Activated CD8-positive, alpha-beta memory T cell treated with anti-CD3 and anti-CD28 coated beads for 1 hour (primary cell): Measurements from ENCODE around the gene ZBTB34.

Source experiments
- DNase-seq, 2 donors: peaks; one replicate each; pipeline ENCODE4 v3.0.0-alpha.2; 2020; ENCODE audit warnings: low read depth in 1 of 2; ENCODE audit errors: extremely low read depth in 1 of 2

Gene ZBTB34

DNA sequence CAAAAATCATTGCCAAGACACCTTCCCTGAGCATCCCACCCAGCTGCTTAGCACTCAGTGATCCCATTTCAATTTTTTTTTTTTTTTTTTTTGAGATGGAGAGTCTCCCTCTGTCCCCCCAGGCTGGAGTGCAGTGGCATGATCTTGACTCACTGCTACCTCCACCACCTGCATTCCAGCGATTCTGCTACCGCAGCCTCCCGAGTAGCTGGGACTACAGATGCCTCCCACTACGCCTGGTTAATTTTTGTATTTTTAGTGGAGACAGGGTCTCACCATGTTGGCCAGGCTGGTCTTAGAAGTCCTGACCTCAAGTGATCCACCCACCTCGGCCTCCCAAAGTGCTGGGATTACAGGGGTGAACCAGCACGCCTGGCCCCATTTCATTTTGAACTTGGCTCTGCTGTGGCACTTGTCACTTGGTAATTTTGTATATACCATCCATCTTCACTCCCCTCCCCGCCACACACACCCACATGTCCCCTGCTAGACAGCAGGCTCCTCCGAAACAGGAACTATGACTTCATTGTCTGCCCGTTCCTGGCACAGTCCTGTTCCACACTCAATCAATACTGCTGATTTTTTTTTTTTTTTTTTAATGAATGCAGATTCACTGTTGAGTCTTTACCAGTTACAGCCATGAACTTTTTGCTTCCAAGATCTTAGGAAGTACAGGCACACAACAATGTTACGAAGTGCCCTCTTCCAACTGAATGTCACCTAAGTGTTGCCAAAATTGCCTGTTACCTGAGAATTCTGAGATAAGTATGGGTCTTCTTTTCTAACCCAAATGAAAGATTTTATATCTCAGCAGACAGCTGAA is 17.3 kb upstream of the ZBTB34 start:
- no peak for DNase-seq

DNA sequence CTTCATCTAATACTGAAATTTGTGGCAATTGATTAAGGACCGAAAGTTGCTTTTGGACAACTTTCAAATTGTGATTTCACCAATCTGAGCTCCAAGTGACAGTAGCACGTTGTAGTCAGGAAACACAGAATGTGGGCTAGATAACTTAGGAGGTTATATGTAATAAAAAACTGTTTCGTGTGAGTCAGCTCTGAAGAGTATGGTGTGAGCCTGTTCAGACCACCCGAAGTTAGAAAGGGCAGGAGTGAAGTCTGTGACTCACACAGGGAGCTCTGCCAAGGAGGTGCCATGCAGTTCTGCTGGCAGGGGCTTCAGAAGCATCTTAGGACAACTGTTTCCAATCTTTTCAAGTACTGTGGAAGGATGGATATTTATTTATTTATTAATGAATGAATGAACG is 16.4 kb upstream of the ZBTB34 start:
- DNase-seq = no peak

- no peak for DNase-seq
Measured at GRCh38 chr9:126847051-126847450, 13.4 kb upstream of the ZBTB34 start.

GRCh38 chr9:126849591-126850225 is 10.7 kb upstream of the ZBTB34 start:
- DNase-seq = no peak

- DNase-seq = no peak
Measured at GRCh38 chr9:126851286-126851880, 9.1 kb upstream of the ZBTB34 start.

GRCh38 chr9:126852086-126852688 is 8.3 kb upstream of the ZBTB34 start:
- DNase-seq = no peak

DNA sequence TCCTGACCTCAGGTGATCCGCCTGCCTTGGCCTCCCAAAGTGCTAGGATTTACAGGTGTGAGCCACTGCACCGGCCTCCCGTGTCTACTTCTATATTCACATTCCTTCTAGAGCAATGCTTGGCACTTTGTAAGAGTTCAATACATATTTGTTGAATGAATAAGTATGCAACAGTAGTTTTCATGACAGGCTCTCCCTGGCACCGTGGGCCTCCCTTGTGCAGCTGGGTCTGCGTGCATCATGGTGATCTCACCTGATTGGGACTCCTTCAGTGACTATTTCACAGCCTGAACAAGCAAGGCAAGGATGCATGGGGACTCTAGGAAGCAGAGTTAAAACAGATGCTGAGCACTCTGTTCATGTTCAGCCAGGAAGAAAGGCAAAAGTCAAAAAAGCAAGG is 6.8 kb upstream of the ZBTB34 start:
- DNase-seq = no peak

- DNase-seq = no peak
Measured at GRCh38 chr9:126854734-126855133, 5.7 kb upstream of the ZBTB34 start.

- no peak for DNase-seq
Measured at GRCh38 chr9:126856326-126856877, 4.0 kb upstream of the ZBTB34 start.

GRCh38 chr9:126857261-126857960 is 3.0 kb upstream of the ZBTB34 start:
- no peak for DNase-seq

GRCh38 chr9:126859111-126859510 is 1.3 kb upstream of the ZBTB34 start:
- no peak for DNase-seq

DNA sequence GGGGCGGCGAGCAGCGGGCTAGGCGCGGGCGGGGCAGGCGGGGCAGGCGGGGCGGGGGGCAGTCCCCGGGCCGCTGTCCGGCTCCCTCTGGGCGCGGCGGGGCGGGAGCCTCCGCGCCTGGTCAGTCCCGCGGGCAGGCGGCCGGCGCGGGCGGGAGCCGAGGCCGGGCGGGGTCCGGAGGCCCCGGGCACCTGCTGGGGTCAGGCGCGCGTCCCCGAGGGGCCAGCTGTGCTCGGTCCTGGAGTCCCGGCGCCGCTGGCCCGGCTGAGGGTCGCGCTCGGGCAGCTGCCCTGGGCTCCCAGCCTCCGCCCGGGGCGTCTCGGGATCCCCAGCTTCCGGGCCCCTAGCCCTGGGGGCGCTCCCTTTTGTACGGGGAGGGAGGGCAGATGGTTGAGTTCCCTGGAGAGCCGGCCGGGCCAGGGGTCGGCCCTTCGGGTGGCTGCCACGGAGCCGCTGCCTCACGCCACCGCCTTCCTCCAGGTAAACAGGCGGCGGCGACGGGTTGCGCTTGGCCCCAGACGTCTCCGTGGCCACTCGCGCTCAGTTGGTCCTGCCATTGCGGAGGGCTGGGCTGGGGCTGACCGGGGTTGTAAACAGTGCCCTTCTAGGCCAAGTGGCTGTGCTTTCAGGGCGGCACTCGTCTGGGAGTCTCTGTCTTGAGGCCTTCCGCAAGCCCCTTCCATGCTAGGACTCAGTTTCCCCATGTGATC is 473 bp downstream of the ZBTB34 start:
- DNase-seq = no peak

DNA sequence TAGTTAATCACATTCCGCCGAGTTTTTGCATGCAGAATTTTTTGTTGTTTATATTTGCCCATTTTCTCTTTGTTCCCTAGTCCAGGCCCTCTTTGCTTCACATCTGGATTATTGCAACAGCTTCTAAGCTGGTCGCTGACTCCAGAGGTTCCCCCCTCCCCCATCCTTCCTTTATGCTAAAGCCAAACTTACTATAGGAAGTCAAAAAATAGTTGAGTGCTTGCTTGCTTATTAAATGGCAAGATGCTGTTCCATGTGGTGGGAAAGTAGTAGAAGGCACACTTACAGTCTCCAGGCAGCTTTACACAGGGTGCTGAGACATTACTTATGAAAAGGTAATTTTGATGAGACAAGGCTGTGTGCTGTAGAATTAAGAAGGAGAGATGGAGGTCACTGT is 1.3 kb downstream of the ZBTB34 start:
- no peak for DNase-seq

DNA sequence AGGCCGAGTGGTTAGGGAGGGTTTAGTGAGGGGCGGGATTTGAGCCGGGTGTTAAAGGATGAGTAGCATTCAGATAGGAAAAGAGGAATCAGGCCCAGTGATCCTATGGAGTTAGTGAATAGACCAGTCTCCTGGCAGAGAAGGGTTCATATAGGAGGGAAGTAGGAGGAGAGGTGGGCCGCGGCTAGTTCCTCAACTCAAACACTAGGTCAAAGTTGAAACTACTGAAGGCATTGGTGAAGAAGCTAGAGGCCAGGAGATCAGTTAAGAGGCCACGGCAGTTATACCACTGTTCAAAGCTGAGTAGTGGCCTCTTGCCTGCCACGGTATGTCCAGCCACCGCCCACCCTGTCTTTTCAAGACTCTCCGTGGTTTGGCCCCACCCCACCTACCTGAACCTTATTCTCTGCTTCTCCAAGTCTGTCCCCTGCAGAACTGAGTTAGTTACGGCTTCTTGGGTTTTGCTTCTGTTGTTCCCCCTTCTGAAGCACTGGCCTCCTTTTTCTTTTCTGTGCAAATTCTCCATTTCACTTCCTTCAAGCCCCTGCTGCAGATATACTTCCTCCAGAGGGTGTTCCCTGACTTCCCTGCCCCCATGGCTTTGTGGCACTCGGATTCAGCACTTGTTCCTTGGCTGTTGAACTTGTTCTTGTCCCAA is 1.8 kb downstream of the ZBTB34 start:
- no peak for DNase-seq

- no peak for DNase-seq
Measured at GRCh38 chr9:126864771-126865170, 4.3 kb downstream of the ZBTB34 start.

- DNase-seq = no peak
Measured at GRCh38 chr9:126869368-126869767, 8.9 kb downstream of the ZBTB34 start.

GRCh38 chr9:126872516-126872915 is 12.1 kb downstream of the ZBTB34 start:
- DNase-seq = no peak

DNA sequence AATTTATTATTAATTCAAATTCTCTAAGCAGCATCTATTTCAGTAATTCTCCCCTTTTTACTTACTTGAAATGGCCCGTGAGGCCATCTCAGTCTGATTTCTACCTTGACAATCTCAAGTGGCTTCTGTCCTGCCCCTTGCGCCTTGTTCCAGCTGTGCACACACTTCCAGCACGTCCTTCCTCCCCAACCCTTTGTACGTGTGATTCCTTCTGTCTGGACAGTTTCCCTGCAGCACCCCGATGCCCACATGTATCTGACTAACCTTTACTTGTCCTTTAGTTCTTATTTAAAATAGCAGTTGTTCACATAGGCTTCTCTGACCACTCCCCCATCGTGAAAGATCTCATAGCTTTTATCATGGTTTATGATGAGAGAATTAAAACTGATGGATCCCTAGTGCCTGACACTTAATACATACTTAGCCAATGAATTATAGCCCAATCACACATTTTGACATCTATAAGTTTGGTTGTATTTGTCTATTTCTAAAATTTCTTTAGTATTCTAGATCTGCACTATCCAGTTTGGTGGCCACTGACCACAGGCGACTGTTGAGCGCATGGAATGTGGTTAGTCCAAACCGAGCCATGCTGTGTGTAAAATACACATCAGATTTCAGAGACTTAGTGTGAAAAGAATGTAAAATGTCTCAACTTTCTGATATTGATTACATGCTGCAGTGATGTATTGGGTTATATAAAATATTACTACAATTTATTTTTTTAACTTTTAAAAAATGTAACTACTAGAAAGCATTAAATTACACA is 14.3 kb downstream of the ZBTB34 start:
- no peak for DNase-seq
